HG02763 (cell line): ENCODE measurements around the gene GAL3ST3.

ENCODE experiments used
- ATAC-seq: cut with Tn5 transposase; IDR thresholded peaks from one replicate; pipeline ENCODE4 v1.9.1; 2021; ENCODE audit warnings: mild to moderate bottlenecking, moderate library complexity; ENCODE audit not compliant: unreplicated experiment

The GAL3ST3 gene

DNA sequence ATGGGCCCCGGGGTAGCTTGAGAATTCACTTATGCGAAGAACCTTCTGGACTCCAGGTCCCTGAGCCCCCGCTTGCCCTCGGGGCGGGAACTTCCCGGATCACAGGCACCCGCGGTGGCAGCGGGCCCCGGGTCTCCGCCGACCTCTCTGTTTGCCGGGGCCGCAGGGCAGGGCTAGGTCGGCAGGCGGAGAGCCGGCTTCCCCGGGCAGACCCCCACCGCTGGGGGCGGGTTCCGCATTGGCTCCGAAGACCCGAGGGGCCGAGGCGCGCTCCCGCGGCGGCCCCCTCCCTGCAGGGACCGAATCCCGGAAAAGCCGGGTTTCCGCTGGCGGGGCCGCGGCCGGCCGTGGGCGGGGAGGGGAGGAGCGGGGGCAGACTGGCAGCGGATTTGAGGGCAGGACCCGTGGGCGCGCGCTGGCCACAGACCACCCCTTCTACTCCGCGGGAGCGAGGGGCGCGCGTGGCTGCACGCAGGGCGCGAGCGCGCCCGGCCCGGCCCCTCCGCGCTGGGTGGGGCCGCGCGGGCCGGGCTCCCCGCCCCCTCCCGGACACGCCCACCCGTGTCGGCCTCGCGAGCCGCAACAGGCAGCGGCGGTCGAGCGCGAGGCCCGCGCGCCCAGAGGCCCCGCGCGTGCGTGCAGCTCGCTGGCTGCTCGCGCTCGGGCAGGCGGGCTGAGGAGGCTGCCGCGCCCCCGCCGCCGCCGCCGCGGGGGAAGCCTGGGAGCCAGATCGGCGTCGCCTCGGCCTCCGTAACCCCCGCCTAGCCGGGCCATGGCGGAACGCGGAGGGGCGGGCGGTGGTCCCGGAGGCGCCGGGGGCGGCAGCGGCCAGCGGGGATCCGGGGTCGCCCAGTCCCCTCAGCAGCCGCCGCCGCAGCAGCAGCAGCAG, 21.0 kb upstream of the GAL3ST3 start, which contains the start of gene PACS1:
PACS1 (plus strand) TSS at position 558 of the 889 bp plus-strand sequence; CDS start at position 773, 215 bp downstream.
- ATAC-seq: peak; percentile 65

DNA sequence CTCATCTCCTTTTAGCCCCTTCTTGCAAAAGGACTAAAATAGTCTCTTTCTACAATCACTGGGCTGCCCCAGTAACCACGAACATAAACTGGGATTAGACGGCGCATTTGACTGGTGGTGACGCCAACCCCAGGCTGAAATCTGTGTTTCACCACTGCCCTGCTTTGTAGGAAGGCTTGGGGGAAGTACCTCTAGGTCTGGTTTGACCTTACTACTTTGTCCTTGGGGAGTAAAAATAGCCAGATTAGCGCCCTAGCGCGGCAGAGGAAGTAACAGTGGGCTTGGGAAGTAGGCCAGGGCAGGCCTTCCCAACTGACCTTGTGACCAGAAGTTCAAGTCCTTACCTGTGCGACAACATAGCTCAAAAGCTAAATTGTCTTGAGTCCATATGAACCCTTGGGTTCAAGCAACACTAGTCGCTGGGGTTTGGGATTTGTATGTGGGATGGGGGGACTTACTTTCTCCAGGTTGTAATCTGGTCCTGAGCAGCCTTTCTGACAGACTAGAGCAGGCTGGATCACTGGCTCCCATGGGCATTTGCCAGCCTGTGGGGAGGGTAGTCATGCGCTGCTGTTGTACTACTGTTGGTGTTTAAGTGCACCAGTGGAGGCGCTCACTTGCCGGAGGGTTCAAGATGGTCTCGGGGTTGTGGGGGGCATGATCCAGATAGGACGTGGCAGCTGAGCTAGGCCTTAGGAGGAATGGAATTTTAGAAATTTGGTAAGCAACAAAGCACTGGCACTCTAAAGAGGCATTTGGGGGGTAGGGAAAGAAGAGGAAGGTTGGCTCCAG, 20.2 kb upstream of the GAL3ST3 start:
- peak; percentile 4 for ATAC-seq

DNA sequence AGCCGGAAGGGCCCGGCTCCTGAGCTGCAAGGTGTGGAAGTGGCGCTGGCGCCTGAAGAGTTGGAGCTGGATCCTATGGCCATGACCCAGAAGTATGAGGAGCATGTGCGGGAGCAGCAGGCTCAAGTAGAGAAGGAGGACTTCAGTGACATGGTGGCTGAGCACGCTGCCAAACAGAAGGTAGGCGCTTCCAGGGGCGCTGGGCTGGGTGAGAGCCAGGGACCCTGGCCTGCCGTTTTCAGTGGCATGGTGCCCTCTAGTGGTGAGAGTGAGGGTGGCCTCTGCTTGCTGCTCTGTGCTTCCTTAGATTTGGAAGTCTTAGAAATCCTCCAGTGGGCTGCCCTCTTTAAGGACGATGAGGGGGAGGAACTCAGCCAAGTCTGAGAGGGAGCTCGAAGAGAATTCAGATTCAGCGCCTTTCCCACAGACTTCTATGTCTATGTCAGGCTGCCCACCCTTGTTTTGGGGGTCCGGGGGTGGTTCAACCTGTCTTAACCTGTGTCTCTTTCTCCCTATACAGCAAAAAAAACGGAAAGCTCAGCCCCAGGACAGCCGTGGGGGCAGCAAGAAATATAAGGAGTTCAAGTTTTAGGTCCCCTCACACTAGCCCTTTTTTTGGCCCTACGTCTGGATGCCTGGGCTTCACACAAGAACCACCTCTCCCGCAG, 19.3 kb upstream of the GAL3ST3 start:
- no peak for ATAC-seq

DNA sequence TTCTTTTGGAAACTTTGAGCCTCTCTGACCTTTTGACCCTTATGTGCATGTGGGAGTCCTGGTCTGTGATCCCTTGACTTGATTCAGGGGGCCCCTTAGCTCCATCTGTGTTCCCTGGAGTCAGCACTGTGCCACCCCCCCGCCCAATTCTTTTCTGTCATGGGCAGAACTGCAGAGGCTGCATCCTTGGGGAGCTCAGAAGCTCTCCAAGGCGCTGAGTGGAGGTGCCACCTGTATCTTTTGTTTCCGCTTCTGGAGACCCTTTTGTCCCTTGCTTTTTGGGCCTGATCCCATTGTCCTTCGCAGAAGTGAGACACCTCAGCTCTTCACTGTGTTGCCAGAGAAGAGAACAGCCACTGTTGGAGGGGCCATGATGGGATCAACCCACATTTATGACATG, 18.7 kb upstream of the GAL3ST3 start:
- no peak for ATAC-seq

DNA sequence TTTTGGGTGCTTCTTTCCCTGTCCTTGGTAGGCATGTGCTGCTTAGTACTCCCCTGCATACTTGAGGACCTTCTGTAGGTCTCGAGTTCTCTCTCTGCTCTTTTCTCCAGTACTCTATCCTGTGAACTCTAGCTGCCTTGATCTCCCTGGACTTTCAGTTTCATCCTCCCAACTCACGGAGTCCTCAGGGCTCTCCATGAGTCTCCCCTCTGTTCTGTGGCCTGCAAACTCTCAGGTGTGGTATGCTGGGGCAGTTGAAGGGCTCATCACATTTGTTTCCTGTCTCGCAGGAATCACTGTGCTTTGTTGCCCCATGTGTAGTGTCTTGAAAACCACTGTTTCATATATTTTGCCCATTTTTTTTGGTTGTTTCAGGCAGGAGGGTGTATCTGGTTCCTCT, 17.8 kb upstream of the GAL3ST3 start:
- ATAC-seq: no peak

DNA sequence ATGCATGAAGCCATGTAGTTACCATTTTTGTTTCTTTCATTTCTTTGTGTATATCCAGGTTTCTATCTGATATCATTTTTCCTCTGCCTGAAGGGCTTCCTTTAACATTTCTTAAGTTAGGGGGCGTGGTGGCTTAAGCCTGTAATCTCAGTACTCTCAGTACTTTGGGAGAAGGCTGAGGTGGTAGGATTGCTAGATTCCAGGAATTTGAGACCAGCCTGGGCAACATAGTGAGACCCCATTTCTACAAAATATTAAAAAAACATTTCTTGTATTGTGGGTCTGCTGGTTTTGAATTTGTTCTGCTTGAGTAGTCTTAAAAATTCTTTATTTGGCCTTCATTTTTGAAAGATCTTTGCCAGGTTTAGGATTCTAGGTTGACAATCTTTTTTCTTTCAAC, 15.6 kb upstream of the GAL3ST3 start:
- no peak for ATAC-seq

DNA sequence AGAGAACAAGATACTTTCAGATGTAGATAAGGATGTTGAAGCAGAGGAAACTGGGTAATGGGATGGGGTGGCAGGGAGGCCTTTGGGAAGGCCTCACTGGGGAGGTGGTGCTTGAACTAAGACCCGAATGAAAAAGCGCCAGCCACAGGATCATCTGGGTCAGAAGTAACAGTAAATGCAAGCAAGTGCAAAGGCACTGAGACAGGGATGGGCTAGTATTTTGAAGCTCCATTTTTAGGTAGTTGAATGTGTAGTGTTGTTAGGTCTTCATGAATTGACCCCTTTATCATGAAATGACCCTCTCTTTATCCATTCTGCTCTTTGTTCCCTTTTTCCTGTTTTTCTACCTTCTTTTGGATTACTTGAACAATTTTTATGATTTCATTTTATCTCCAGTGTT, 14.9 kb upstream of the GAL3ST3 start:
- no peak for ATAC-seq

DNA sequence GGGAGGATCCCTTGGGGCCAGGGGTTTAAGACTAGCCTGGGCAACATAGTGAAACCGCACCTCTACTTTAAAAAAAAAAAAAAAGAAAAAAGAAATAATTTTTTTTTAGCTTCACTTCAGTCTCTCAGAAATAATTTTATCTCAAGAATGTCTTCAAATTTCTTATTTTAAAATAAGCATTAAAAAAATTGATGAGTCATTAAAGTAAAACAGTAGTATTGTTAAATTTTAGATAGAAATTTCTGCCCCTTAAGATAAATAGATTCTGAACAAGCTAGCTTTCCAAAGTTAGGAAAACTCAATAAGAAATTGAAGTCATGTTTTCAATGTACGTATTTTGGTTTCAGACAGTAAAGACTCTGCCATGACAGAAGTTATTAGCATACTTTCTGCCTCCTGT, 13.4 kb upstream of the GAL3ST3 start:
- ATAC-seq: no peak

DNA sequence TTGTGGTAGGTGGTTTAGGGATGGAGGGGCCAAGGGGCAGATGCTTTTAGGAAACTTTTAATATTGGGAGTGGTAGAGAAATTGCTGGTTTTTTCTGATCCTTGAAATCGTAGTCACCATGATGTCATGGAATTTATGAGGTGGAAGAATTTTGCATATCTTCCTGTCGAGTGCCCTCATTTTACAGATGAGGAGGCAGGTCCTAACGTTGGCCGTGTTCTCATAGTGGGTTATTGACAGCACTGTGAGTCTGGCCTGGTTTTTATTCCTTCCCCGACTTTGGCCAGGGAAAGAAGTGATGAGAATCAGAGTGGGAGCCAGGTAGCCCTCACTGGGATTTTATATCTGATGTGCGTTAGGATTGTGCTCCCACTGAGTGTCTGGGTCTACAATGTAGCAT, 12.3 kb upstream of the GAL3ST3 start:
- no peak for ATAC-seq

DNA sequence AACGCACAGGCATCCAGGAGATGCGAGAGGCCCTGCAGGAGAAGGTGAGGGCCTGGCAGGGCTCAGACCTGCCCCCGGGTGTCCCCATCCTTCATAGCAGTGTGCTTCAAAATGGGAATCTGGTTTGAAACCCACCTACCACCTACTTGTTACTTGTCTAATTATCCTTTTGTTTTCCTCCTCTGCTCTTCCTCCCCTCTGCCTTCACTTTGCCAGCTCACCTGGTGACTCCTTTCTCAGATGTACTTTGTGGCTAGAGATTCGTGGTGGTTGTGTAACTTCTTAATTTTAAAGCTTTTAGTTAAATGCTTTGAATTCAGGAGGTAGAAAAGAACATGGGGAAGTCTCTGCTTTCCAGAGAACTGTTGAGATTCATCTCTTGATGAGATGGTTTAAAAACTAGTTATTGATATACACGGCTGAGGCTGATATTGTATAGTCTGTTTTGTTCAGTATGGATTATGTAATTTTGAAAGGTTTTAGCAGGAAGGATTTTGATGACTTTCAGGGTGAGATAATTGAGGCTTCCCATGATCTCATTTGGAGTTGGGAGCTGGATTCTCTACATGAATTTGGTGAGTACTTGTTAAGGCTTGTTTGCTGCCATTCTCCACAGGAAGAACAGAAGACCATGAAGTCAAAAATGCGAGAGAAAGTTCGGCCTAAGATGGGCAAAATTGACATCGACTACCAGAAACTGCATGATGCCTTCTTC, 11.2 kb upstream of the GAL3ST3 start:
- no peak for ATAC-seq

DNA sequence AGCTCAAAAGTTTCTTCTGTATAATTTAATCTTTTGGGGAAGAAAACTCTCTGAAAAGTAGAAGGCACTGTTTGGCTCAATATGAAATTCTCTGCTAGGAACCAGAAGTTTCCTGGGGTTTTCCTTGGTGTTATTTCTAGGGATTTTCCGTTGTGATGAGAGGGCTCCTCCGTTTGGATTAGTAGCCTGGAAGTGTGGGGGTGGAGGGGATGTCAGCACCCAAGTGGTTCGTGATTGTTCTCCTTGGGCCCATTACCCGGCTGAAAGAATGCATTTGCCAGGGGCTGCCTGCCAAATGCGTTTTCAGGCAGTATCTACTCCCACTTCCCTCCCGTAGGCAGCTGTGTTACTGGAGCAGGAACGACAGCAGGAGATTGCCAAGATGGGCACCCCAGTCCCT, 7.5 kb upstream of the GAL3ST3 start:
- no peak for ATAC-seq

DNA sequence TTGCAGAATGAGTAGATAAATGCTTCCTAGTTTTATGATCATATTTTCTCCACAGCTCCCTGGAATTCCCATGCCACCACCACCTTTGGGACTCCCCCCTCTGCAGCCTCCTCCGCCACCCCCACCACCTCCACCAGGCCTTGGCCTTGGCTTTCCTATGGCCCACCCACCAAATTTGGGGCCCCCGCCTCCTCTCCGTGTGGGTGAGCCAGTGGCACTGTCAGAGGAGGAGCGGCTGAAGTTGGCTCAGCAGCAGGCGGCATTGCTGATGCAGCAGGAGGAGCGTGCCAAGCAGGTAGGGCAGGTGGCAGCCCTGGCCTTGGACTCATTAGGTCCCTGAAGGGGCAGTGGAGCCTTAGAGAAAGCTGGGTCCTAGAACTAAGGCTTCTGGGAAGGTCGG, 6.1 kb upstream of the GAL3ST3 start:
- no peak for ATAC-seq

DNA sequence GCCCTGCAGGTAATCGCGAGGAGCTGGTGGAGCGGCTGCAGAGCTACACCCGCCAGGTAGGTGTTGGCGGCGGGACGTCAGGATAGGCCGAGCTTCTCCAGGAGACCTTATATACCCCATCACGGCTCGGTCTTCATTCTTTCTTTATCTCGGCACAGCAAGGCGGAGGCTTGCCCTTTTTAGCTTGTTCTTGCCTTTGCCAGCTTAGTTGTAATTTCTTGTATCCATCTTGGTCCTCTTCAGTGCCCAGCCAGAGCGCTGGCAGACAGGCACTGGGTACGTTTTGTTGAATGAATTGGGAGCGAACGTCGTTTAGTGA, 3.7 kb upstream of the GAL3ST3 start:
- no peak for ATAC-seq

DNA sequence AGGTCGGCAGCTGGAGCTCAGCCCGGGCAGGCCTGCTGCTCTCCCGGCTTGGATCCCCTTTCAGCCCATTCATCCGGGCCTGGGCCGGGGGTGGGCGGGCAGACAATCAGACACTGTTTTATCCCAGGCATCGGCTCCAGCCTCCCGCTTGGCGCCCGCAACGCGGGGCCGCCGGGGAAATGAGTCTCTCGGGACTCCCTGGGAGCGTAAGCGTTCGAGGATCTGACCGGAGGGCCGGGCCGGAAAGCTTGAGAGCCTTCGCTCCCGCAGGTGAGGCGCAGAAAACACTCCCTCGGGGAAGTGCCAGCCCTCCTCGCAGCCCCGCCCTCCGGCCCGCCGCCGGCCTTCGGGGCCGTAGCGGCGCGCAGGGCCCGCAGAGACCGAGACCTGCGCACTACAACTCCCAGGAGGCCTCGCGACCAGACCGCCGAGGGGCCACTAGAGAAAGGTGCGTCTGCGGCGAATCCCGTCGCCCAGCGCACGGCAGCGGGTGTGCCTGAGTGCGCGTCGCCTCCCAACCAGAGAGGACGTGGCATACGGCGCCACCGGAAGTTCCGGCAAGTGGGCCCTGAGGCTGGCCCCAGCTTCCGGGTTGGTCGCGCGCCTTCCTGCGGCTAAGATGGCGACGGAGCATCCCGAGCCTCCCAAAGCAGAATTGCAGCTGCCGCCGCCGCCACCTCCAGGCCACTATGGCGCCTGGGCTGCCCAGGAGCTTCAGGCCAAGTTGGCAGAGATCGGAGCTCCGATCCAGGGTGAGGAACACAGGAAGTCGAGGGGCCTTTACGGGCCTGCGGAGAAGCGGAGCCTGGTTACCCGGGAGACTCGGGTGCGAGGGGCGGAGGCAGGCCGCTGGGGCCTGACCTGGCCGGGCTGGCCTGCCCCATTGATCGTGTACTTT, 3.1 kb upstream of the GAL3ST3 start, which contains the start of gene SF3B2:
SF3B2 (plus strand) TSS at position 599 of the 898 bp plus-strand sequence; CDS start at position 620, 21 bp downstream.
- ATAC-seq: peak; percentile 93

DNA sequence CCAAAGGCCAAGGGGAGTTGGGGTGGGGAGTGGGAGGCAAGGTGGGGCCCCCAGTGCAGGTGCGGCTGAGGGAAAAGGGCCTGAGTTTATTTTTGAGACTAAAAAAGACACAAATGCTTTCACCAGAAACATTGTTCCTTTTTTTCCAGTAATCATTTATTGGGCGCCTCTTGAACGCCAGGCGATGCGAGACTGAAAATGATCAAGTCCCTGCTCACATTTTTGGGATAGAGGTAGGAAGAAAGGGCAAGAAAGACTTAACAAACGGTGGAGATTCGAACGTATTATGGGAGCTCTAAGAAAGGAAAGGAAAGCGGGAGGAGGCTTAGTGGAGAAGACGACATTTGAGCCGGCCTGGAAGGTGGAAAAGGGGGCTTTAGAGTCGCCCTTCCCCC, 2.4 kb upstream of the GAL3ST3 start:
- no peak for ATAC-seq

DNA sequence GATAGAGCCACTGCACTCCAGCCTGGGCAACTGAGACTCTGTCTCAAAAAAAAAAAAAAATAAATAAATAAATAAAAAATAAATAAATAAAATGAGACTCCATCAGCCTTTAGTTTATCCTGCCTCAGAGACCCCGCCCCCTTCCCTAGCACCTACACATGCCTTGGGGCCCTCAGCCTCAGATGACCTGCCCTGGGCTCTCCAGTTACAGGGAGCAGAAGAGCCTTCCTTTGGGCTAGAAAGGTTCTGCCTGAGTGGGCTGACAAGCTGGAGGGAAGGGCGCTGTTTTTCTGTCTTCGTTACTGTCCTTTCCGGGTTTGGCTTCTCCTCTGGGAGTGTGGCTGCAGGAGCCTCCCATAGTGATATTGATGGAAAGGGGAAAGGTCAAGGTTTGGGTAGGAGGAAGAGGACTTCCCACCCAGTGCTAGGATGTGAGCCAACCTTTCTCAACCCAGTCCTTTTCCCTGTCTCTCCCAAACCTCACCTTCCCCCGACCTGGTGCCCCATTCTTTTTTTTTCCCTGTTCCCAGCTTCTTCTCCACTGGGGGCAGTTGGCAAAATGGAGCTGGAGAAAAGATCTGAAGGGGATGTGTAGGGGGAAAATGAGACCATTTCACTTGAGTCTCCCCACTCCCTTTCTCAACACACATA, 1.7 kb upstream of the GAL3ST3 start:
- ATAC-seq: no peak

DNA sequence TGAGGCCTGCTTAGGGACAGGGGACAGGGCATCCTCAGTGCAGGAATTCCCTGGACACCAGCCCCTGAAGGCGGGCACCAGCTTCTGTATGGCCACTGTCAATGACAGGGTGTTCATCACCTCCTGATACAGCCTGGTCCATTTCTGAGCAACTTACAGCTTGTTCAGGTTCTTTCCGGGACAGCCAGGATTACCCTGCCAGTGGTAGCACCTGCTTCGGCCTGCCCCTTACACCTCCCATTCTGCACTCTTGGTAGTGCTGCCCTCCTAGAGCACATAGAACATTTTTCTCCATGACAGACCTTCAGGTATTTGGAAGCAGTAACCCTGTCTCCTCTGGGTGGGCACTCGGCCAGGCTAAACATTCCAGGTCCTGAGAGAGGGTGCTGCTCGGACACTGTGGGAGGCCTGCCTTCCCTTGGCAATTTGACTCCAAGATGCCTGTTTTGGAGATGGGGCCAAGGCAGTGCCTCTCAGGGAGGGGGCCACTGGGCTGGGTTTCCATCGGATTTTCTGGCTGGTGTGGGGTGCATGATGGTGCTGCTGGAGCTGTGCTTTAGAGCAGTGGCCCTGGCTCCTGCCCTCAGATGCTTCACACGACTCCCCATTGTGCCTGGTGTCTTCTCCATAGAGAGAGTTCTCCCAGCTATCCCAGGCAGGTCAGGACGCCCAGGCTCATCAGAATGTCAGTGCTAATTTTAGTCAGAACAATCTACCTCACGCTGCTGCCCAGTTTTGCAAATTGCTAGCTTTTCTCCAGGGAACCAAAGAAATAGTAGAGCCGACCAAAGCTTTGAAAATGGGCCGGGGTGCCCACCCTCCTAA, 1.2 kb downstream of the GAL3ST3 start:
- ATAC-seq: no peak

DNA sequence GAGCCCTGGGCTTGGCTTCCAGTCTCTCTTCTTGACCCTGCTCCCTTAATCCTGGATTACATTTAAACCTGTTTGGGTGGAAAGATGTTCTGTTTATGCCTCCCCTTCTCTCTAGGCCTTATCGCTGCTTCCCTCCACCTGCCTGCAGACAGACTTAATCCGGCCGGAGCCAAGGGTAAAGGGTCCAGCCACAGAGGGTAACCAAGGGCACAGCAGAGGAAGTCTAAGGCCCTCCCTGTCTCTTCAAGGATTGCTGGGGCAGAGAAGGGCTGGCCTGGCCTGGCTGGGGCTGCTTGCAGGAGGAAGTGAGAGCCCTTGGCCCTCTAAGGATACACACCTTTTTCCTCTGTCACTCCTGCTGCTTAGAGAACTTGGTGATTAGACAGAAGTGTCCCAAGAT, 2.1 kb downstream of the GAL3ST3 start:
- no peak for ATAC-seq
